DND-41 (cell line): ENCODE results near the gene GXYLT1.

Experiments
- ATAC-seq: fragments of 200-7000 bp; cut with Tn5 transposase; 3 replicates; pipeline ENCODE4 v1.9.1; 2021; ENCODE audit warnings: low read depth; ENCODE audit not compliant: insufficient read depth
- DNase-seq: peaks from one replicate; pipeline ENCODE4 v3.0.0-alpha.2; 2020
- H2AFZ ChIP-seq: 2 replicates; pipeline ENCODE4 v1.6.0; 2012; ENCODE audit warnings: low read depth, low read length
- H3K27ac ChIP-seq: 2 replicates; pipeline ENCODE4 v1.5.1; 2012; ENCODE audit warnings: low read length, inconsistent platforms
- H3K27me3 ChIP-seq: fragments of 200-600 bp; sonication (generic); 2 replicates; pipeline ENCODE4 v1.6.0; 2012; ENCODE audit warnings: low read length, mild to moderate bottlenecking, inconsistent platforms; ENCODE audit not compliant: insufficient read depth, poor library complexity
- H3K36me3 ChIP-seq: 2 replicates; pipeline ENCODE4 v1.5.1; 2012; ENCODE audit warnings: low read length, inconsistent platforms; ENCODE audit not compliant: insufficient read depth
- H3K4me1 ChIP-seq: 2 replicates; pipeline ENCODE4 v1.5.1; 2012; ENCODE audit warnings: mild to moderate bottlenecking, low read length; ENCODE audit not compliant: insufficient read depth
- H3K4me2 ChIP-seq: 2 replicates; pipeline ENCODE4 v1.6.0; 2012; ENCODE audit warnings: mild to moderate bottlenecking, moderate library complexity, low read length, inconsistent platforms; ENCODE audit not compliant: insufficient read depth
- H3K4me3 ChIP-seq, 2 experiments: fragments of 200-600 bp in 1 of 2; shearing (Covaris generic) in 1 of 2; 2 replicates each; pipeline ENCODE4 v1.5.1; 2012 to 2016; ENCODE audit warnings: inconsistent platforms in 2 of 2, low read length in 2 of 2, mild to moderate bottlenecking in 2 of 2, low read depth in 1 of 2, moderate library complexity in 1 of 2
- H3K79me2 ChIP-seq: 2 replicates; pipeline ENCODE4 v1.6.0; 2012; ENCODE audit warnings: low read length, inconsistent platforms; ENCODE audit not compliant: insufficient read depth
- H3K9ac ChIP-seq: 2 replicates; pipeline ENCODE4 v1.6.0; 2012; ENCODE audit warnings: low read depth, mild to moderate bottlenecking, inconsistent platforms, low read length, moderate library complexity
- H3K9me3 ChIP-seq: 2 replicates; pipeline ENCODE4 v1.5.1; 2012; ENCODE audit warnings: low read length, moderate library complexity, mild to moderate bottlenecking, inconsistent platforms; ENCODE audit not compliant: insufficient read depth, severe bottlenecking
- H4K20me1 ChIP-seq: 2 replicates; pipeline ENCODE4 v1.6.0; 2012; ENCODE audit warnings: low read length; ENCODE audit not compliant: insufficient read depth
- CTCF ChIP-seq: IDR thresholded peaks from 2 replicates; pipeline ENCODE4 v1.5.1; 2012; ENCODE audit warnings: borderline replicate concordance, low read length, moderate library complexity, mild to moderate bottlenecking; ENCODE audit not compliant: poor library complexity, severe bottlenecking; ENCODE audit errors: extremely low read depth
- EZH2 ChIP-seq: IDR thresholded peaks from 3 replicates; pipeline ENCODE4 v1.6.1; 2012; ENCODE audit warnings: borderline replicate concordance, low read depth, mild to moderate bottlenecking, moderate library complexity, low read length, inconsistent platforms; ENCODE audit not compliant: severe bottlenecking

Gene GXYLT1

GRCh38 chr12:42031847-42032564 is 112.7 kb downstream of the GXYLT1 start:
- Histone ChIP-seq H3K9me3 (no peaks in the 10 kb centered on the region), H3K9ac (no peak overlapping the region), H3K4me3 (no peak overlapping the region), H3K27ac (no peak overlapping the region), H4K20me1 (no peaks in the 10 kb centered on the region), H3K79me2 (no peaks in the 10 kb centered on the region), H3K27me3 (no peaks in the 10 kb centered on the region), H3K4me1 (no peaks in the 10 kb centered on the region), H3K4me2 (no peak overlapping the region), H3K36me3 (no peaks in the 10 kb centered on the region), H2AFZ (no peak overlapping the region)
- no peak for ATAC-seq
- no peak for DNase-seq
- TF ChIP-seq CTCF (no peak), EZH2 (no peak)
